HG03135 (cell line): ENCODE results near the gene CMTM2.
"Not testable (repeated sequence)": the region's sequence is repeated elsewhere in the genome, so short reads cannot be mapped to it uniquely, and the experiment has no call there.

ENCODE experiments used
- ATAC-seq: cut with Tn5 transposase; IDR thresholded peaks from one replicate; pipeline ENCODE4 v1.9.1; 2021; ENCODE audit warnings: mild to moderate bottlenecking, moderate library complexity; ENCODE audit not compliant: unreplicated experiment

Gene CMTM2

DNA sequence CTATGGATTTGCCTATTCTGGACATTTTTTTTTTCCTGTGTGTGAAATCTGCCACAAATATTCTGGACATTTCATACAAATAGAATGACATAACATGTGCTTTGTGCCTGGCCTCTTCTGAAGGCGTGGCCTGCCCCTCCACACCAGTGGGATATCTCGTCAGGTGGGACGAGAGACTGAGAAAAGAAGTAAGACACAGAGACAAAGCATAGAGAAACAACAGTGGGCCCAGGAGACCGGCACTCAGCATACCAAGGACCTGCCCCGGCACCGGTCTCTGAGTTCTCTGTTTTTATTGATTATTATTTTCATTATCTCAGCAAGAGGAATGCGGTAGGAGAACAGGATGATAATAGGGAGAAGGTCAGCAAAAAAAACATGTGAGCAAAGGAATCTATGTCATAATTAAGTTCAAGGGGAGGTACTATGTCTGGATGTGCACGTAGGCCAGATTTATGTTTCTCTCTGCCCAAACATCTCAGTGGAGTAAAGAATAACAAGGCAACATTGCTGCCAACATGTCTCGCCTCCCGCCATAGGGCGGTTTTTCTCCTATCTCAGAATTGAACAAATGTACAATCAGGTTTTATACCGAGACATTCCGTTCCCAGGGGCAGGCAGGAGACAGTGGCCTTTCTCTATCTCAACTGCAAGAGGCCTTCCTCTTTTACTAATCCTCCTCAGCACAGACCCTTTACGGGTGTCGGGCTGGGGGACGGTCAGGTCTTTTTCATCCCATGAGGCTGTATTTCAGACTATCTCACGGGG is 48.5 kb downstream of the CMTM2 start:
- not testable (repeated sequence) for ATAC-seq

DNA sequence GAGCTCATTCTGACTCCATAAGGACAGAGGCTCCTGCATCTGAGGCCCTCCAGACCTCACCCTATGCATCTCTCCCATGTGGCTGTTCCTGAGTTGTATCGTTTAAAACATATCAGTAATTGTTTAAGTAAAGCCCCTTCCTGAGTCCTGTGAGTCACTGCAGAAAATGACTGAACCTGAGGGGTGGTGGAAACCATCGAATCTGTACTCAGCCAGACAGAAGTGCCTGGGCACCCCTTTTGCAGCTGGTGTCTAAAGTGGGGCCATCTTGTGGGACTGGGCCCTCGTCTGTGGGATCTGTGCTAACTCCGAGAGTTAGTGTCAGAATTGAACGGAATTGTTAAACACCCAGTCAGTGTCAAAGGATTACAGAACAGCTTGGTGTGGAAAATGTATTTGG is 50.6 kb downstream of the CMTM2 start:
- ATAC-seq = no peak

DNA sequence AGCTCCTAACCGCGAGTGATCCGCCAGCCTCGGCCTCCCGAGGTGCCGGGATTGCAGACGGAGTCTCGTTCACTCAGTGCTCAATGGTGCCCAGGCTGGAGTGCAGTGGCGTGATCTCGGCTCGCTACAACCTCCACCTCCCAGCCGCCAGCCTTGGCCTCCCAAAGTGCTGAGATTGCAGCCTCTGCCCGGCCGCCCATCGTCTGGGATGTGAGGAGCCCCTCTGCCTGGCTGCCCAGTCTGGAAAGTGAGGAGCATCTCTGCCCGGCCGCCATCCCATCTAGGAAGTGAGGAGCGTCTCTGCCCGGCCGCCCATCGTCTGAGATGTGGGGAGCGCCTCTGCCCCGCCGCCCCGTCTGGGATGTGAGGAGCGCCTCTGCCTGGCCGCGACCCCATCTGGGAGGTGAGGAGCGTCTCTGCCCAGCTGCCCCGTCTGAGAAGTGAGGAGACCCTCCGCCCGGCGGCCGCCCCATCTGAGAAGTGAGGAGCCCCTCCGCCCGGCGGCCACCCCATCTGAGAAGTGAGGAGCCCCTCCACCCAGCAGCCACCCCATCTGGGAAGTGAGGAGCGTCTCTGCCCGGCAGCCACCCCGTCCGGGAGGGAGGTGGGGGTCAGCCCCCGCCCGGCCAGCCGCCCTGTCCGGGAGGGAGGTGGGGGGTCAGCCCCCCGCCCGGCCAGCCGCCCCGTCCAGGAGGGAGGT is 51.4 kb downstream of the CMTM2 start:
- ATAC-seq = not testable (repeated sequence)

DNA sequence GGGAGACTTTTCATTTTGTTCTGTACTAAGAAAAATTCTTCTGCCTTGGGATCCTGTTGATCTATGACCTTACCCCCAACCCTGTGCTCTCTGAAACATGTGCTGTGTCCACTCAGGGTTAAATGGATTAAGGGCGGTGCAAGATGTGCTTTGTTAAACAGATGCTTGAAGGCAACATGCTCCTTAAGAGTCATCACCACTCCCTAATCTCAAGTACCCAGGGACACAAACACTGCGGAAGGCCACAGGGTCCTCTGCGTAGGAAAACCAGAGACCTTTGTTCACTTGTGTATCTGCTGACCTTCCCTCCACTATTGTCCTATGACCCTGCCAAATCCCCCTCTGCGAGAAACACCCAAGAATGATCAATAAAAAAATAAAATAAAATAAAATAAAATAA is 52.3 kb downstream of the CMTM2 start:
- not testable (repeated sequence) for ATAC-seq

DNA sequence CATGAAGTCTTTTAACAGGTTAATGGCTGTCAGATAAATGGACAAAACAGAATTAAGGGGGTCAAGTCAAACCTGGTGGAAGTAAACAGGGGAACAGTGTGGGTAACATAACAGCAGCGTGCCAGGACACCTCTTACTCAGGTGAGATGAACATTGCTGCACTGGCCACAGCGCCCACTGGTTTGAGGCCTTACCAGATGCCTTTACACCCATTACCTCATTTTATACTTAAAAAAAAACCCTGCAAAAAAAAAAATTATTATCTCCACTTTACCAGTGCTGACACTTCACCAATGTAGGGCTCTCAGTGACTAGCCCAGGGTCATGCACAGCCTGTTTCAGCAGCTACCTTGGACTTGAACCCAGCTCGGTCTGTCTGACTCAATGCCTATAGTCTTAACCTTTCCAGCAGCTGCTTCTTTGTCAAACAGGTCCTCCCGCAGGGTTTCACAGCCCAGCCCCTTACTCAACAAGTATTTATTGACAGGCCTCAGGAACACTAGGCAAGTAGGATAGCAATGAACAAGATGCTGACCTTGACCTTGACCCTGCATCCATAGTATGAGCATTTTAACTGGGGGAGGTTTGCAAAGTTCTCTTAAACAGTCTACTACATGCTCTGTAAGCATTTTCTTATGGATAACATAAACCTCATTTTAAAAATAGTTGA is 55.4 kb downstream of the CMTM2 start:
- no peak for ATAC-seq

DNA sequence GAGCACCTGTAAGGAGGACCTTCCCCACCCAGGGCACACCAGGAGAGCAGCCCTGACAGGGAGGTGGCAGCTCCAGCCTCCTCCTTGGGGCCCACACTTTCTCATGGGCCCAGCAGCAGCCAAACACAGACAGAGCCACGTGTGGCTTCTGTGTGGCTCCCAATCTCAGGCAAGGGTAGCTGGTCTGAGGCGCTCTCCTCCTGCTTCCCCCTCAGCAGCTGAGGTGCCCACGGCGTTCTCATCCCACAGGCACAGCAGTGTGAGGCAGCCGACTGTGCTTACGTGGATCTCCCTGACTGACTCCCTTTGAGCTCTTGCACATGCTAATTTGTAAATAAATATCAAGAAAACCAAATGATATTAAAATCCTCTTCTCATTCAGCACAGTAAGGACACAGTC is 56.1 kb downstream of the CMTM2 start:
- no peak for ATAC-seq

DNA sequence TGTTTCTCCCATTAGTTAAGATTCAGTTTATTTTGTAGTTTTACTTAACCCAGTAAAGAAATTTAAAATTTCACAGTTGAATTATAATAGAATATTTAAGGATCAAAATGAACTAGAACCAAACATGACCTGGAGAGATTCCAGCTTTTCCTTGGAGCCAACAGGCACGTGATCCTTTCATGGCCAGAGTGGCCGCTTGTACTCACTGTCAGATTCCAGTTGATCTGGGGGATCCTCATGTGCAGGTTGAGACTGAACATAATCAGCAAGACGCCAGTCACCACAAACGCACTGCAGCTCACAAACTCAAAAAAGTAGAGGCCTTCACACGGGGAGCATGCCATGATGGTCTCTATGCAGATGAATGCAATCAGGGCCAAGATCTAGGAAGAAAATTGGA is 56.9 kb downstream of the CMTM2 start:
- ATAC-seq = no peak

DNA sequence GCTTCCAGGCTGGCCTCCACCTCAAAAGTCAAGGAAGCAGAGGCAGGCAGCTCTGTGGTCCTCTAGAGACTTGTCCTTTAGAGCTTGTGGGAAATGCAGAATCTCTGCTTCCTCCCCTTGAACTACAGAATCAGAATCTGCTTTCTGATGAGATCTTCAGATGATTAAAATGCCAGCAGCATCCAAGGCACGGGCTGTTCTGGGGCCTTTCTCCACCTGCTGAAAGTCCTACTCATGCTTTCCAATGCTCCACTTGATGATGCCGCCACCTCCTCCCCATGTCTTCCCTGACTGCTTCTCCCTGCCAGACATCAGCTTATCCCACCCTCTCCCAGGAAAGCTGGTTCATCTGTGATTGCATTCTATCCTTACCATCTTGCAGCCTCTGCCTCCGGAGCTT is 58.5 kb downstream of the CMTM2 start:
- no peak for ATAC-seq
